ENCODE measurements around the gene TMC3.
"Not testable (repeated sequence)": the region's sequence is repeated elsewhere in the genome, so short reads cannot be mapped to it uniquely, and the experiment has no call there.

TMC3 gene

DNA sequence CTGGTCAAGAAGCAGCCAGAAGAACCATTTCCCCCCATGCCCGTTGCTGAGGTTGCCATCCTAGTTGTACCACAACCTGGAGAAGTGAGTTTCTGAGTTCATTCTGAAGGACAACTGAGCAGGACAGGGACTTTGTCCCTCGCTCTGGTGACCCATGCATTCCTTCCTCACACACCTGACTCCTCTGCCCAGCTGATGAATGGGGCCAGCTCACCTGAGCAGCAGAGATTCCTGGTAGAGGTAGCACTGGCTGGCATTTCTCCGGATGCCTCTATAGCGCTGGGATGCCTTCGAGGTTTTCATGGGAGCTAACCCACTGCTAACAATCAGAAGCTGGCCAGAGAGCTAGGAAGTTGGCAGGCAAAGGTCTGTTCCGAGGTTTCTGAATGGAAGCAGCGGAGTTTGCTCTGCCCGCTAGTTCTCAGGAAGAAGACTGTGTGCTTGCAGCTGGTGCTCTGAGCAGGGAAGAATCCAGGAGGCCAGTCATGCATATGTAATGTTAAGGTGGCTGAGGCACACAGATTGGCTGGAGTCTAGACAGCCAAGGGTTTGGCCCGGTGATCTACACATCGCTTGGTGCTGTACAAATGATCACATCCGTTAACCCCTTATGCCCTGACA is at the start of gene TMC3:
TMC3 (minus strand) TSS at position 439 of the 621 bp plus-strand sequence; CDS start at position 303, 136 bp downstream.
- TF ChIP-seq, protein P1, sequence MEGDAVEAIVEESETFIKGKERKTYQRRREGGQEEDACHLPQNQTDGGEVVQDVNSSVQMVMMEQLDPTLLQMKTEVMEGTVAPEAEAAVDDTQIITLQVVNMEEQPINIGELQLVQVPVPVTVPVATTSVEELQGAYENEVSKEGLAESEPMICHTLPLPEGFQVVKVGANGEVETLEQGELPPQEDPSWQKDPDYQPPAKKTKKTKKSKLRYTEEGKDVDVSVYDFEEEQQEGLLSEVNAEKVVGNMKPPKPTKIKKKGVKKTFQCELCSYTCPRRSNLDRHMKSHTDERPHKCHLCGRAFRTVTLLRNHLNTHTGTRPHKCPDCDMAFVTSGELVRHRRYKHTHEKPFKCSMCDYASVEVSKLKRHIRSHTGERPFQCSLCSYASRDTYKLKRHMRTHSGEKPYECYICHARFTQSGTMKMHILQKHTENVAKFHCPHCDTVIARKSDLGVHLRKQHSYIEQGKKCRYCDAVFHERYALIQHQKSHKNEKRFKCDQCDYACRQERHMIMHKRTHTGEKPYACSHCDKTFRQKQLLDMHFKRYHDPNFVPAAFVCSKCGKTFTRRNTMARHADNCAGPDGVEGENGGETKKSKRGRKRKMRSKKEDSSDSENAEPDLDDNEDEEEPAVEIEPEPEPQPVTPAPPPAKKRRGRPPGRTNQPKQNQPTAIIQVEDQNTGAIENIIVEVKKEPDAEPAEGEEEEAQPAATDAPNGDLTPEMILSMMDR (IDR thresholded peaks at IDR 0.05; ENCODE audit: low read depth, low read length): no peak
- no peak within 1 kb of the TSS for H3K4me3 ChIP-seq (ENCODE audit: low read depth, low read length)

DNA sequence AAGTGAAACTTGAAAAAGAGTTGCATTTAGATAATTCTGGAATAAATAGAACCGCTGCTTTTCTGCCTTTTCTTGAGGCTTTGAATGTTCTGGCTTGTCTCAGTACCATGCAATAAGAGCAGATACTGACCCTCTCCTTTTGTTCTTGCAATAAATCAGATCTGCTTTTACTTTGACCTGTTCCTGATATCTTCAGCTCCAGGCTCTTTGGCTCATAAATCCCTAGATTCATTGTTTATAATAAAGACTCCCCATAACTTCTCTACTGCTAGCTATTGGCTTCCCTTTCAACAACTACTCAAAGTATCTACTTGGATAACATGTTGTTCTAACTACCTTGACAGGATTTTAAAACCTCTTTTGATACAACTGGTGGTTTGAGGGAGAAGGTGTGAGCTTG is 47.4 kb upstream of the TMC3 start:
- no peak overlapping the region for H3K4me3 ChIP-seq (ENCODE audit: low read depth, low read length)
- TF ChIP-seq, protein P1 (IDR thresholded peaks at IDR 0.05; ENCODE audit: low read depth, low read length): no peak

DNA sequence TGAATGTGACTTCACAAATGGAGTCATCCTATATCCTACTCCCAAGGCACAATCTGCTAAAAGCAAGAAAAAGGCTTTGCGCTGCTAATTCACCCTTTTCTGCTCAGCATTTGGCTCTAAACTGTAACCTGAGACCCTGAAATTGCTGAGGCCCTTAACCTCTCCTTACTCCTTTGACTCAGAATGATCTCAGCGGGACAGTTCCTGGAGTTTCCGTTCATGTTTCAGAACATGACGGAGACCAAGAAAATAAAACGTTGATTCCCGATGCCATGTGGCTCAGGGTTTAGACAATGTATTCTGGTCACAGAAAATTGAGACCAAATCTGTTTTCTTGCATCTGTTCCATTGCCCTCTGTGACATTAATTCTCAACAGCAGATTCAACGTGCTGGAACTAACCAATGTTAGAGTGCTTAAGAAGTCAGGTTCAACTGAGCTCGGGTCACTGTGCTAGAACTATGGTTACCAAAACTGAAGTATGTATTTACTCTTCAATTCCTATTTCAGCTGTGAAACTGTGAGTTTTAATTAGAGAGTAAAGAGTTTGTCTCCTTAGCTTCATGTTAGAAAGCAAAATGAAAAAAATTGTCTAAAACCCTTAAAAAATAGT is 45.4 kb upstream of the TMC3 start:
- no peak overlapping the region for H3K4me3 ChIP-seq (ENCODE audit: low read depth, low read length)
- TF ChIP-seq, protein P1 (IDR thresholded peaks at IDR 0.05; ENCODE audit: low read depth, low read length): no peak

DNA sequence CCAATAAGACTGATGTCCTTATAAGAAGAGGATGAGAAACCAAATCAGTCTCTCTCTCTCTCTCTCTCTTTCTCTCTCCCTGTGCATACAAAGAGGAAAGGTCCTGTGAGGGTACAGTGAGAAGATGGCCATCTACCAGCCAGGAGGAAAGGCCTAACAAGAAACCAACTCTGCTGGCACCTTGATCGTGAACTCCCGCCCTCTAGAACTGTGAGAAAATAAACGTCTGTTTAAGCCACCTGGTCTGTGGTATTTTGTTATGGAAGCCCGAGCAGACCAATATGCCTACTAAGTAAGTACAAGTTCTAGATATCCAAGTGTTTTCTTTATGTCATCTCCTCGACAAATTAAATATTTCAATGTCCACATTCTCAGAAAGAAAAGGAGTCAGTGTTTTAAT is 44.9 kb upstream of the TMC3 start:
- H3K4me3 ChIP-seq (ENCODE audit: low read depth, low read length): no peak overlapping the region
- TF ChIP-seq, protein P1 (IDR thresholded peaks at IDR 0.05; ENCODE audit: low read depth, low read length): no peak

DNA sequence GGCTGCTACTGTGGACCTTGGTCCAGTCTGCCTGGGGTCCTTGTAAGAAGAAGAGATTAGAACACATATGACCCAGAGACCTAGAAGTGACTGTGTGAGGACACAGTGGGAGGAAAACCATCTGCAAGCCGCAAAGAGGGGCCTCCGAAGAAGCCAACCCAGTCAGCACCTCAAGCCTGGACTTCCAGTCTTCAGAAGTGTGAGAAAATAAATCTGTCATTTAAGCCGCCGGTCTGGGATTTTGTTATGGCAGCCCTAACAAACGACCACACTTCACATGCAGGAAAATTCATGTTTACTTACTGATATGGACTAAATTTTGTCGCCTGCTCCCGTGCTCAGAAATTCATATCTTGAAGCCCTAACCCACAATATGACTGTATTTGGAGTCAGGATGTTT is 44.4 kb upstream of the TMC3 start:
- TF ChIP-seq, protein P1 (IDR thresholded peaks at IDR 0.05; ENCODE audit: low read depth, low read length): no peak
- H3K4me3 ChIP-seq (ENCODE audit: low read depth, low read length): no peak overlapping the region

DNA sequence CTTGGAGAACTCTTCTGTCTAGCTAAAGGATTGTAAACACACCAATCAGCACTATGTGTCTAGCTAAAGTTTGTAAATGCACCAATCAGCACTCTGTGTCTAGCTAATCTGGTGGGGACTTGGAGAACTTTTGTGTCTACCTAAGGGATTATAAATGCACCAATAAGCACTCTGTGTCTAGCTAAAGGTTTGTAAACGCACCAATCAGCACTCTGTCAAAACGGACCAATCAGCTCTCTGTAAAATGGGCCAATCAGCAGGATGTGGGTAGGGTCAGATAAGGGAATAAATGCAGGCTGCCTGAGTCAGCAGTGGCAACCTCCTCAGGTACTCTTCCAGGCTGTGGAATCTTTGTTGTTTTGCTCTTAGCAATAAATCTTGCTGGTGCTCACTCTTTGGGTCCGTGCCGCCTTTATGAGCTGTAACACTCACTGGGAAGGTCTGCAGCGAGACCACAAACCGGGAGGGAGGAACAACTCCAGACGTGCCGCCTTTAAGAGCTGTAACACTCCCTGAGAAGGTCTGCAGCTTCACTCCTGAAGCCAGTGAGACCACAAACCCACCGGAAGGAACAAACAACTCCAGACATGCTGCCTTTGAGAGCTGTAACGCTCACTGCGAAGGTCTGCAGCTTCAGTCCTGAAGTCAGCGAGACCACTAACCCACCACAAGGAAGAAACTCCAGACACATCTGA is 40.4 kb upstream of the TMC3 start:
- H3K4me3 ChIP-seq (ENCODE audit: low read depth, low read length): not testable (repeated sequence)

DNA sequence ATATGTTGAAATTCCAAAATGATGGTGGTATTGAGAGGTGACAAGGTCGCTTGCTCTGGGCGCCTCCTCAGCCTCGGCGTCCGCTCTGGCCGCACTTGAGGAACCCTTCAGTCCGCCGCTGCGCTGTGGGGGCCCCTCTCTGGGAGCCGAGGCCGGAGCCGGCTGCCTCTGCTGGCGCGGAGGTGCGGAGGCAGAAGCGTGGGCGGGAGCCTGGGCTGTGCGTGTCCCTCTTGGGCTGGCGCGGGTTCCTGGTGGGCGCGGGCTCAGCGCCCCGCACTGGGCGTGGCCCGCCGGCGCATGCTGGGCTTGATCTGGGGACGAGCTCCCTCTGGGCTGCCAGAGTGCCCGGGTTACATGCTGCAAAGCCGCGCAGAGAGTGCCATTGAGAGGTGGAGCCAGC is 39.8 kb upstream of the TMC3 start:
- TF ChIP-seq, protein P1 (IDR thresholded peaks at IDR 0.05; ENCODE audit: low read depth, low read length): no peak
- no peak overlapping the region for H3K4me3 ChIP-seq (ENCODE audit: low read depth, low read length)
